HEK293T (cell line): ENCODE results near the gene RETREG2.

ENCODE experiments used
- ELF4 ChIP-seq: fragments of 450-650 bp; IDR thresholded peaks from 2 replicates; pipeline ENCODE4 v1.6.1; 2017; ENCODE audit warnings: antibody characterized with exemption
- SP1 ChIP-seq: fragments of 450-650 bp; IDR thresholded peaks from 2 replicates; pipeline ENCODE4 v1.6.1; 2017
- ZNF384 ChIP-seq: fragments of 450-650 bp; IDR thresholded peaks from 2 replicates; pipeline ENCODE4 v1.6.1; 2016

- TF ChIP-seq ELF4 (no peak), ZNF384 (no peak), SP1 (no peak)
Measured at GRCh38 chr2:219128396-219128795, 49.7 kb upstream of the RETREG2 start.
